HAP-1 (cell line): ENCODE data around the gene FMNL2.

Experiments
- DNase-seq, 2 experiments: peaks; one replicate each; pipeline ENCODE4 v3.0.0-alpha.2; 2016 to 2020; ENCODE audit warnings: low spot score in 2 of 2
- H3K27me3 ChIP-seq: fragments of 250-450 bp; sonication (Bioruptor Pico); 2 replicates; pipeline ENCODE4 v1.5.1; 2020; ENCODE audit warnings: low read depth, mild to moderate bottlenecking, moderate library complexity
- H3K36me3 ChIP-seq: fragments of 250-450 bp; sonication (Bioruptor Pico); replicated peaks from 2 replicates; pipeline ENCODE4 v1.5.1; 2020; ENCODE audit warnings: mild to moderate bottlenecking
- H3K4me1 ChIP-seq: fragments of 250-450 bp; sonication (Bioruptor Pico); 2 replicates; pipeline ENCODE4 v1.5.1; 2020; ENCODE audit warnings: mild to moderate bottlenecking
- H3K4me3 ChIP-seq: fragments of 250-450 bp; sonication (Bioruptor Pico); 2 replicates; pipeline ENCODE4 v1.5.1; 2020; ENCODE audit warnings: mild to moderate bottlenecking, moderate library complexity
- H3K9me3 ChIP-seq: fragments of 250-450 bp; sonication (Bioruptor Pico); 2 replicates; pipeline ENCODE4 v1.5.1; 2020; ENCODE audit warnings: mild to moderate bottlenecking, moderate library complexity
- in situ Hi-C: fragments of 300-500 bp; cut with MboI; formaldehyde crosslinking; loops from 3 replicates; pipeline ENCODE4 v1.14.3; 2020; ENCODE audit warnings: low sequenced_read_pairs, inconsistent platforms, mixed read lengths

Gene FMNL2

DNA sequence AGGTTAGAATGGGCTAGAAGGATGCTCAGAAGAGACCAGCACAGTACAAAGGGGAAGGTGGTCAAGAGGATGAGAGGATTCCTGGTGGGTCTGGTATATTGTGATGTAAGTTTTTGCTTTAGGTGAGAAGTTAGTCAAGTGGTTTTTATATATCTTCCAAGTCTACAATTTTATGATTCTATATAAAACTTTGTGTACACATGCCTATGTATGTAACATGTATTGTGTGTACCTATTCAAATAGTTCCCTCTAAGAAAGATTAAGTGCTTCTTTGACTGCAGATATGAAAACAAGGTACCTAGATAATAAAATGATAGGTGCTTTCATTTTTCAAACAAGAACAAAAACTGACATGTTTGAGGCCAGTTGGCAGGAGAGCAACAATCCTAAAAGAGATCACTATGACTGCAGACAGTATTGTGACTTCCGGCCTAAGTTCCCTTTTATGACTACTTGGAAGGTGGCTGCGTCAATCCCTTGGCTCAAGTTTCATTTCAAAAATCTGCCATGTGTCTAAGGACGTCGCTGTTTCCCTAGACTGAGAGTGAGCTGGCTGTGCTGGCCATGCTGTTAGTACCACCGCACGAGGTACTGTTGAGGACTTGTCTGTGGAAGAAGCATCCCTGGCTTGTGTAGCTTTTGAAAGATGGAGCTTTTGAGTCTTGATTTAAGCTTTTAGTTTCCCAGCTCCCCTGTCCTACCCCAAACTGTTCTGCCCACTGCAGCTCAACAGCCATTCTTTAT is 259.2 kb downstream of the FMNL2 start:
- Histone ChIP-seq H3K4me1 (no peaks in the 10 kb centered on the region), H3K36me3 (no peaks in the 10 kb centered on the region), H3K4me3 (no peak overlapping the region), H3K9me3 (no peaks in the 10 kb centered on the region), H3K27me3 (no peaks in the 10 kb centered on the region)
- in situ Hi-C loops: no loop called here
- DNase-seq: no peak

DNA sequence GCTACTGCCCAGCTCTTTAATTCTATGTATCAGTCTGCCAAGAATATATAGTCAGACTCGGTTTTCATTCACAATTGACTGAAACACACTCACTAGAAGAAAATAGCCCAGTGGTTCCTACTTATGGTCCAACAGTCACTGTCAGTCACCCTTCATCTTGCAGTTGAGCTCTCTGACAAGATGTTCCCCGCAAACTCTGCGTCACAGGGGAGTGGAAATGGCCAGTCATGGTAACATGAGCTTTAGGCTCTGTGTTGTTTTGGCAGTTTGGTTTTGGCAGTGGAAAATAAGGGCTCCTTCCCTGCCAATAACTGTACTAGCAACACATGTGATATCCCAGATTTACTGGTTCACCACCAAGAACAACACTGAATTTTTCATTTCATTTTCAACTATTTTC is 259.8 kb downstream of the FMNL2 start:
- Histone ChIP-seq H3K36me3 (no peaks in the 10 kb centered on the region), H3K9me3 (no peaks in the 10 kb centered on the region), H3K4me1 (no peaks in the 10 kb centered on the region), H3K4me3 (no peak overlapping the region), H3K27me3 (no peaks in the 10 kb centered on the region)
- DNase-seq: no peak
- in situ Hi-C loops: no loop called here

DNA sequence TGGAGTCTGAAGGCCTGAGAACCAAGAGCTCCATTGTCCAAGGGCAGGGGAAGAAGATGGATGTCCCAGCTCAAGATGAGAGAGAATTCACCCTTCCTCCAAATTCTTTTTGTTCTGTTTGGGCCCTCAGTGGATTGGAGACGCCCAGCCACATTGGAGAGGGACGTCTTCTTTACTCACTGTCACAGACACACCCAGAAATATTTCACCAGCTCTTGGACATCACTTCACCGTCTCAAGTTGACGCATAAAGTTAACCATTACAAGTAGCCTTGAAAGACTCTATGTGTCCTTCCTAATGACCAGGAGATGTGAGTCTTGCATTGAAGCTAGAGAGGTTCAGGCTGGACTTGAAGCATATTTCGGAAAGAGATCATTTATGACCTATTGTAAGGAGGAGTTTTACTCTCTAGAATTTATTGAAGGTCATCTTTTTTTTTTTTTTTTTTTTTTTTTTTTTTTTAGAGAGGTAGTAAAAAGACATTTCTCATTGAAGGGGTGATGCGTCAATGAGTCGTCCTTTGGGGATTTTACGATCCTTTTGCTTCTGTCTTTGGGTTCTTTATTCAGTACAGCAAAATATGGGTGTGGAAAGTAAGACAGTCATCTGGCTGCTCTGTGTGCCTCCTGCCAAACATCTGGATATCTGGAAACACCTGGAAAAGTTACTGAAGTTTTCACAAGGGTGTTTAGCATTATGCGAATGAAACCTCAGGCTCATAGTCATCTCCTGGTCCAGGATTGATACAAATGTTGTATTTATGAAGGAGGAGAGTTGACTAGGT is 264.2 kb downstream of the FMNL2 start:
- in situ Hi-C loops: no loop called here
- Histone ChIP-seq H3K36me3 (no peaks in the 10 kb centered on the region), H3K4me1 (no peaks in the 10 kb centered on the region), H3K27me3 (no peaks in the 10 kb centered on the region), H3K9me3 (no peaks in the 10 kb centered on the region), H3K4me3 (no peak overlapping the region)
- DNase-seq: no peak

DNA sequence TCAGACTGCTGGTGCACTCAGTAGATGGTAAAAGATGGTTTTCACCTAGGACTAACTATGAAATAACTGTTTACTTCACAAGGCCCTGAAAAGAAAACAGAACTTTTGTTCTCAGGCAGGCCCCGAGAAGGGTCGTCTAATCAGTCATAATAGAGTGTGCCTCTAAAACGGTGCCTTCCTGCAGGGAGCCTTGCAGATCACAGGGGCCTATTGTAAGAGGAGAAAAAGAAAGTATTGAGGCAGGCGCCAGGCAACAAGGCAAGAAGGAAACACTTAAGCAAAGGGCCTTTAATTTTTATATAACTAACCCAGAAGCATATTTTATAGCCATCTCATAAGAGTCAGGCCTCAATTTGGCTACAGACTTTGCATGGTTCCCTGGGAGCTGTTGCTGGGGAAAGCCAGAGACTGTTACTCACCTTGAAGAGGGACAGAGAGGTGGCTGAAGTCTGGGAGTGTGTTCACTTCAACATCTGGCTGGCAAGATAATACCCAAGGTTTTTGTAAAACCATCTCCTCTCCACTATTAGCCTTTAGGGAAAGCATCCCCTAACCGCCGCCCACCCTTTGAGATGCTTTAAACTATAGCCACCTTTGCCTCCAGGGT is 265.2 kb downstream of the FMNL2 start:
- in situ Hi-C loops: no loop called here
- DNase-seq: no peak
- no peaks in the 10 kb centered on the region for H3K36me3 ChIP-seq
- no peaks in the 10 kb centered on the region for H3K9me3 ChIP-seq
- no peak overlapping the region for H3K4me3 ChIP-seq
- no peaks in the 10 kb centered on the region for H3K4me1 ChIP-seq
- no peaks in the 10 kb centered on the region for H3K27me3 ChIP-seq

DNA sequence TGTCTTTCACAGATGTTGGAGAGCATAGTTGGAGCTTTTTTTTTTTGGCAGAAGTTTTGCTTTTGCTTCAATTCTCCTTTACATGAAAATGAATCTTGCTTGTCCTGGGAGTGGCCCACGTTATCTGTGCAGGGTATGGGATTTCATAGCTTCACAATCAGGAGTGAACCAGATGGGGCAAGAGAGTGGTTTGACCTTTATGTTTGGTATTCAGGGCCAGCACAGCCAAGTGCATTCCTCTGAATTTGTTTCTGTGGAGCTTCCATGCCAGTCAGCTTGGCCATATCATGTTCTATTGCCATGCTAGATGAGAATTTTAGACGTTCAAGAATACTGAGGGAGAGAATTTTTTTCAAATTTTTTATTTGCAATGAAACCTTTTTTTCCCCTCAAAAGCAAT is 265.7 kb downstream of the FMNL2 start:
- Histone ChIP-seq H3K4me1 (no peaks in the 10 kb centered on the region), H3K9me3 (no peaks in the 10 kb centered on the region), H3K27me3 (no peaks in the 10 kb centered on the region), H3K4me3 (no peak overlapping the region), H3K36me3 (no peaks in the 10 kb centered on the region)
- no peak for DNase-seq
- in situ Hi-C loops: no loop called here

DNA sequence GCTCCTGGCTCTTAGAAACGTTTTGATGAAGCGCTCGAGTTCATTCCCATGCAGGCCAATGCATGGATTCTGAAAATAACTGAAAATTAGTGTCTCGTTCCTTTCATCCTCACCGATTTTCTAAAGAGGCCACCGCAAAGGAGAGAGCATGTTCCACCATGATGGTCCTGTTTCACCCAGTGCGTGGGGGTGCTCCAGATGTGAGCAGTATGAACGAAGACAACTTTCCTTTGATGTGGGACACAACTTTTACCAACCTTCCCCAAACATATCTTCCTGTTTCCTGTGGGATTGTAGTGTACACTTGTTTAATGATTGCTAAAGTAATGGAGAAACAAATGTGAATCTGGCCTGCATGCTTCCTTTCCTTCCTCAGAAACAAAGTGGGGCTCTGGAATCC is 267.8 kb downstream of the FMNL2 start:
- Histone ChIP-seq H3K4me3 (no peak overlapping the region), H3K36me3 (no peaks in the 10 kb centered on the region), H3K9me3 (no peaks in the 10 kb centered on the region), H3K4me1 (no peaks in the 10 kb centered on the region), H3K27me3 (no peaks in the 10 kb centered on the region)
- in situ Hi-C loops: no loop called here
- DNase-seq: no peak

DNA sequence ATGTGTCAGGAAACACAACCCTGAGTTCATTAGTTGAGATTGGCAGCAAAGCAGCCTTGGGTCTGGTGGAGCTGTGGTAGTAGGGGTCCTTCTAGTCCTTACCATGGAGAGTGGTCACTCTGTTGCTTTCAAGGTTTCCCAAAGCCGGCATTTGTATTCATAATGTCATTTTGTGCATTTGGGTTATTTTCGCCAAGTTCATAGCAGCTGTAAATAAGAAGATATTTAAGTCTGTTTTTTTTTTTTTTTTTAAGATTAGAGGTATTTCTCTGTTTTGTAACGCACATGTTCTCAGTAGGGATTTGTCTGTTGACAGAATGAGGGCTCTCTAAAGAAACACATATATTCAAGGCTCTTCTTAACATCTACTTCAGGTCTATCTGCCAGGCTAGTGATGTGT is 268.2 kb downstream of the FMNL2 start:
- no peaks in the 10 kb centered on the region for H3K27me3 ChIP-seq
- DNase-seq: no peak
- H3K4me1 ChIP-seq: no peaks in the 10 kb centered on the region
- in situ Hi-C loops: no loop called here
- no peaks in the 10 kb centered on the region for H3K36me3 ChIP-seq
- H3K4me3 ChIP-seq: no peak overlapping the region
- no peaks in the 10 kb centered on the region for H3K9me3 ChIP-seq

DNA sequence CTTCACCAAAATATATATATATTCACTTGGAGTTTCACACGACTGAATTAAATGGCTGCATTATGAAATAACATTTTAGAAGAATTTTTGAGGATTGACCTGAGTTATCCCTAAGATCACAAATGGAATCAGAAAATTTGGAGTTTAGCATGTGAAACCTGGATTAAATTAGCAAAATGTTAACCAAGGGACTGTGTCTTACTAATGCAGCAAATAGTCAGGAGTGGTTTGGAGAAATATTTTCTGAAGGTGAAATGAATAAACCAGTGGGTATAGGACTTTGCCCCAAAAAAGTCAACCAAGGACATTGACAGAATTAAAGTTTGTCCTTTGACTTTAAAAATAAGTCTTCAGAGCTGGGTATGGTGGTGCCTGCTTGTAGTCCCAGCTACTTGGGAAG is 271.1 kb downstream of the FMNL2 start:
- no peaks in the 10 kb centered on the region for H3K4me1 ChIP-seq
- no peaks in the 10 kb centered on the region for H3K27me3 ChIP-seq
- H3K9me3 ChIP-seq: no peaks in the 10 kb centered on the region
- no peak for DNase-seq
- in situ Hi-C loops: no loop called here
- H3K36me3 ChIP-seq: no peaks in the 10 kb centered on the region
- H3K4me3 ChIP-seq: no peak overlapping the region

DNA sequence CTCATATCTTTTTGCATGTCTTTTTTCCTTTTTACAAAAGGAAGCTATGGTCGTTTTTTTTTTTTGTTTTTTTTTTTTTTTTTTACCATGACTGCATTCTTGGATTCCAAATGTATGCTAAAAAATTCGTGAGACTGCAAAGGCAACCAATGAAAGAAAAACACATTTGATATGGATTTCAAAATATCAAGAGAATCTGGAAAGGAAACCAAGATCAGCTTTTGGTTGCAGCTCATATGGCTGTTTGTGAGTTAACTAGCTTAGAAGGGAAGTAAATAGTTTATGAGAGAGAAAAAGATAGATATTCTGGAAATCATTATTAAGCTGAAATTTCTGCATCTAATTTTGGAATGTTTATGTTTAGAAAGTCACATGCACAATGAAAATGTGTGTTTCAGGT is 272.0 kb downstream of the FMNL2 start:
- Histone ChIP-seq H3K9me3 (no peaks in the 10 kb centered on the region), H3K27me3 (no peaks in the 10 kb centered on the region), H3K4me1 (no peaks in the 10 kb centered on the region), H3K4me3 (no peak overlapping the region), H3K36me3 (no peaks in the 10 kb centered on the region)
- no peak for DNase-seq
- in situ Hi-C loops: no loop called here

DNA sequence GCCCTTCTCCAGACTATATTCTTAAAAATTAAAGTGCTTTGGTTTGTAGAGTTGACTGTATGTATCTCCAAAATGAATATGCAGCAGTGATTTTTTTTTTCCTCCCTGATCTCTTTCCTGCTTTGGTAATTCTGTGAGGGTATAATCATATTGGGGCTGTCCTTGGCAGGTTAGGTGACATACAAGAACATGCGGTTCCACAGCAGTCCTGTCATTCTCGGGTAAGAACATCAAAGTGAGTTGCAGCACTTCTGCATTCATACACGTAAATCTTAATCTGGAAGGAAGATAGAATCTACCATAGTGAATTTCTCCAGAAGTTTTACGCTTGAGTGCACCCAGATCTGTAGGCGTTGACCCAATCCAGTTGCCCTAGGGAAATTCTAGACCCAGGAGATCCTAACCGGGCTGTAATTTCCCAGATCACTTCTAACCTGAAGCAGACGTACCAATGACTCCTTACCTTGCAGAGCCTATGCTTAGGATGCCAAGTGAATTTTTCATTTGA is 272.9 kb downstream of the FMNL2 start:
- H3K9me3 ChIP-seq: no peaks in the 10 kb centered on the region
- in situ Hi-C loops: no loop called here
- H3K27me3 ChIP-seq: no peaks in the 10 kb centered on the region
- no peak for DNase-seq
- no peaks in the 10 kb centered on the region for H3K36me3 ChIP-seq
- H3K4me3 ChIP-seq: no peak overlapping the region
- H3K4me1 ChIP-seq: no peaks in the 10 kb centered on the region

DNA sequence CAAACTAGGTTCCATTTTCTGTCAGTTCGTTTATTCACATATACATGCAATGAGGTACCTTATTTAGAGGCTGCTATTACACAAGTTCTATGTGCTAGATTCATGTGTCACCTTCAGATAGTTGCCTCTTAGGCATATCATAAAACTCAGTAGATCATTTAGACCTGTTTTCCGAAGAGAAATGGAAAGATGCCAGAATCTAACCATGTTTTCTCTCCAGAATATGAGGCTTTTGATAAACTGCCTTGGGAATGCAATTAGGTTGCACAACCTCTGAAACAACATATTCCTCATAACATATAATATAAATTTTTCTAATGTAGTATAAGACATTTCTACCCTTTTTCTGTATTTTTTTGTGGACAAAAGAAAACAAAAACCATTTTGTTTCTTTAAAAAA is 274.2 kb downstream of the FMNL2 start:
- Histone ChIP-seq H3K9me3 (no peaks in the 10 kb centered on the region), H3K27me3 (no peaks in the 10 kb centered on the region), H3K4me1 (no peaks in the 10 kb centered on the region), H3K36me3 (no peaks in the 10 kb centered on the region), H3K4me3 (no peak overlapping the region)
- in situ Hi-C loops: no loop called here
- no peak for DNase-seq

DNA sequence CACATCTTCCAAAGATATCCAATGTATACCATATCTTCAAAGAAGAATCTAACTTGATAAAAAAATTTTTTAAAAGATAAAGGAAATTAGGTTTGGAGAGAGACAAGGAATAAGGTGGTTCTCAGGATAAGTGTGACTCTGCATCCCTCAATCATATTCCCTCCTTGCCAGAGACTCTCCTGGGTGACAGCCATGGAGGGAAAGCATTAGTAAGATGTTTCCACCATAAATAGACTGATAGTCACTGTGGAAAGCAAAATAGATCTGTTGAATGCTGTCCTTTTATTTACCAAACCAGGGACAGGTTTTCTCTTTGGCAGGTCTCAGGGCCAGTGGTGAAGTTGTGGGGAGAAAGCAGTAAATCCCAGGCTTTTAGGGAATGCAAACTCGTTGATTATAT is 274.7 kb downstream of the FMNL2 start:
- H3K4me3 ChIP-seq: no peak overlapping the region
- DNase-seq: no peak
- no peaks in the 10 kb centered on the region for H3K27me3 ChIP-seq
- H3K36me3 ChIP-seq: no peaks in the 10 kb centered on the region
- no peaks in the 10 kb centered on the region for H3K9me3 ChIP-seq
- in situ Hi-C loops: no loop called here
- no peaks in the 10 kb centered on the region for H3K4me1 ChIP-seq

DNA sequence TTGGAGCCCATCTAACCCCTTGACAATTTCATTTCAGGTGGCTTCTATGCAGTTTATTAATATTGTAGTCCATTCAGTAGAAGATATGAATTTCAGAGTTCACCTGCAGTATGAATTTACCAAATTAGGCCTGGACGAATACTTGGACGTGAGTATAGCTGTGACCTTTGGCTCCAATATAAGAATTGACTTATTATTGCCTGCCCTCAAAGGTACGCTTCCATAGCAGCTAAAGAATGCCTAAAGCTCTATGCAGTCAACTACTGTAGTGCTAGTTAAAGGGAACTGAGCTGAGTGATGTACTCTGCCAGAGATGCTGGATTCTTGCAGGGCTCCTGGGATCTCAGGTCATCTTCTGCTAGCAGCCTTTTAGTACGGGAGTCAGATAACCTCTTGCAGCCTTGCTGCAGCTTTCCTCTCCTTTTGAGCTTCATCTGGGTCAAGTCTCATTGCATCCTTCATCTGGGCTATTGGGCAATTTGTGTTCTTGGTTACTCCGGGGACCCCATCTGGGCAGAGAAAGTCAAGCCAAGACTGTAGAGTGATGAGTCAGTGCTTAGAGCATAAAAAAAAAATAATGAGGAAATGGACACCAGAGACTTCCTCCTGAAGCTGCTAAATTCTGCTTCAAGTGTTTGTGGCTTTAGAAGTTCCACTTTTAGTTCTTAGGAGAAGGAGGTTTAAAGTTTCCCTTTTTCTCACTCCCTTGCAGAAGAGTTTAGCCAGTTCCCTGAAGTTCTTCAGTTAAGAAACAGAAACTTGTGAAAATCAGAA is 276.7 kb downstream of the FMNL2 start:
- no peak for DNase-seq
- H3K9me3 ChIP-seq: no peaks in the 10 kb centered on the region
- no peak overlapping the region for H3K4me3 ChIP-seq
- no peaks in the 10 kb centered on the region for H3K36me3 ChIP-seq
- no peaks in the 10 kb centered on the region for H3K4me1 ChIP-seq
- no peaks in the 10 kb centered on the region for H3K27me3 ChIP-seq
- in situ Hi-C loops: no loop called here
